ENCODE results near the gene CD93.

DNA sequence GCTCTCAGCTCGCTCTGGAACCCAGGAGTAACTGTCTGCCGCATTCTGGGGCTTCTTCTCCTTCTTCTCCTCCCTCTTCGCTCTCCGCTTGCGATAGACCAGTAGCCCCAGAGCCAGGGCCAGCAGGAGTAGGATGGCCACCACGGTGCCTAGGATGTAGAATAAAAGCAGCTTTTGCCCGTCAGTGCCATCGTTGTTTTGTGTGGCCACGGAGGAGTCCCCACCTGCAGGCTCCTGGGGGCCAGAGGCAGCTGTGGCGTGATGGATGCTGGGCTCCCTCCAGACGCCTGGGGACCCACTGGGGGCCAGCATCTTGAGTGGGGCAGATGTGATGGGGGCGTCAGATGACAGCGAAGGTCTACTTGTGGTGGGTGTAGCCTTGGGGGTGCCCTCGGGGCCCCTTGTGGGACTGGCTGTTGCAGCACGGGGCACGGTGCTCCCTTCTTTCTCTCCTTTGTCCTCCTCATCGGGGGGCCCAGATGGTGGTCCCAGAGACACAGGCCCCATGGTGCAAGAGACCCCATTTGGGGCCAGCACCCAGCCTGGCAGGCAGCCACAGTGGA lies 1.8 kb downstream of the CD93 start:
- TF ChIP-seq, protein P1, sequence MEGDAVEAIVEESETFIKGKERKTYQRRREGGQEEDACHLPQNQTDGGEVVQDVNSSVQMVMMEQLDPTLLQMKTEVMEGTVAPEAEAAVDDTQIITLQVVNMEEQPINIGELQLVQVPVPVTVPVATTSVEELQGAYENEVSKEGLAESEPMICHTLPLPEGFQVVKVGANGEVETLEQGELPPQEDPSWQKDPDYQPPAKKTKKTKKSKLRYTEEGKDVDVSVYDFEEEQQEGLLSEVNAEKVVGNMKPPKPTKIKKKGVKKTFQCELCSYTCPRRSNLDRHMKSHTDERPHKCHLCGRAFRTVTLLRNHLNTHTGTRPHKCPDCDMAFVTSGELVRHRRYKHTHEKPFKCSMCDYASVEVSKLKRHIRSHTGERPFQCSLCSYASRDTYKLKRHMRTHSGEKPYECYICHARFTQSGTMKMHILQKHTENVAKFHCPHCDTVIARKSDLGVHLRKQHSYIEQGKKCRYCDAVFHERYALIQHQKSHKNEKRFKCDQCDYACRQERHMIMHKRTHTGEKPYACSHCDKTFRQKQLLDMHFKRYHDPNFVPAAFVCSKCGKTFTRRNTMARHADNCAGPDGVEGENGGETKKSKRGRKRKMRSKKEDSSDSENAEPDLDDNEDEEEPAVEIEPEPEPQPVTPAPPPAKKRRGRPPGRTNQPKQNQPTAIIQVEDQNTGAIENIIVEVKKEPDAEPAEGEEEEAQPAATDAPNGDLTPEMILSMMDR (IDR thresholded peaks at IDR 0.05) = no peak
- TF ChIP-seq POLR2A (IDR thresholded peaks at IDR 0.05) = no peak
